Heart left ventricle (tissue), 13 donors: ENCODE results near the gene MKRN2.

ENCODE experiments used
- POLR2A ChIP-seq, 2 donors: fragments of 450-650 bp; IDR thresholded peaks; one replicate each; pipeline ENCODE4 v1.6.1; 2017; ENCODE audit warnings: antibody characterized with exemption in 2 of 2, mild to moderate bottlenecking in 2 of 2, moderate library complexity in 2 of 2
- TF ChIP-seq, protein P1 (sequence below), 12 donors: fragments of 200-600 bp; sonication (generic) in 4 of 12; IDR thresholded peaks; one replicate each; pipeline versions ENCODE4 v1.5.0 to v1.8.0; 2018 to 2022; ENCODE audit warnings: antibody characterized with exemption in 12 of 12, mild to moderate bottlenecking in 5 of 12
- donor health status: ischemic (EF 13 %, LVEDD 7.1; RV severe dilation, severe dysfunction).
- donor health status: DM: no; HTN: yes; CAD: no.
- donor health status: DM: no; HTN: no; CAD: no.
- donor health status: ischemic (EF 25% LVEDD 6.9; RV normal size, moderate dysfunction).
- donor health status: ischemic (EF 25% LVEDD 5.7; RV mildly dilated, moderate dysfunction).
- donor health status: ischemic (EF 35%, LVEDD 5.7; RV mildly dilated, moderate dysfunction).
- donor health status: nonischemic (EF 11% LVEDD 7.7; RV severe dilation, severe dysfunction).
- donor health status: DM: yes; HTN: yes; CAD: no.
- donor health status: PGD.
- donor health status: ischemic (EF 29% LVEDD 5.4; RV normal size, mild dysfunction).
- donor health status: nonischemic (EF 23%, LVEDD 6.1; RV moderate dilation, normal function).

DNA sequence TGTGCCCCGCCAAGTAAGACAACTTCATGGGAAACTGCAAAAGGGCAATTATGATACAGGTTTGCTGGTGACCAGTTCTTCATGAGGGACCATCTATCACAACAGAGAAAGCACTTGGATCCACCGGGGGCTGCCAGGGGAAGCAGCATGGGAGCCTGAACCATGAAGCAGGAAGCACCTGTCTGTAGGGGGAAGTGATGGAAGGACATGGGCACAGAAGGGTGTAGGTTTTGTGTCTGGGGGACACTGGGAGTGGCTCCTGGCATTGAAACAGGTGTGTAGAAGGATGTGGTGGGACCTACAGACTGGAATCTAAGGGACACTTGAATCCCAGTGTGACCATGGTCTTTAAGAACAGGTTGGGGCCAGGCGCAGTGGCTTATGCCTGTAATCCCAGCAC, 22.6 kb downstream of the MKRN2 start:
- TF ChIP-seq, protein P1, sequence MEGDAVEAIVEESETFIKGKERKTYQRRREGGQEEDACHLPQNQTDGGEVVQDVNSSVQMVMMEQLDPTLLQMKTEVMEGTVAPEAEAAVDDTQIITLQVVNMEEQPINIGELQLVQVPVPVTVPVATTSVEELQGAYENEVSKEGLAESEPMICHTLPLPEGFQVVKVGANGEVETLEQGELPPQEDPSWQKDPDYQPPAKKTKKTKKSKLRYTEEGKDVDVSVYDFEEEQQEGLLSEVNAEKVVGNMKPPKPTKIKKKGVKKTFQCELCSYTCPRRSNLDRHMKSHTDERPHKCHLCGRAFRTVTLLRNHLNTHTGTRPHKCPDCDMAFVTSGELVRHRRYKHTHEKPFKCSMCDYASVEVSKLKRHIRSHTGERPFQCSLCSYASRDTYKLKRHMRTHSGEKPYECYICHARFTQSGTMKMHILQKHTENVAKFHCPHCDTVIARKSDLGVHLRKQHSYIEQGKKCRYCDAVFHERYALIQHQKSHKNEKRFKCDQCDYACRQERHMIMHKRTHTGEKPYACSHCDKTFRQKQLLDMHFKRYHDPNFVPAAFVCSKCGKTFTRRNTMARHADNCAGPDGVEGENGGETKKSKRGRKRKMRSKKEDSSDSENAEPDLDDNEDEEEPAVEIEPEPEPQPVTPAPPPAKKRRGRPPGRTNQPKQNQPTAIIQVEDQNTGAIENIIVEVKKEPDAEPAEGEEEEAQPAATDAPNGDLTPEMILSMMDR (IDR thresholded peaks at IDR 0.05) = no peak
- no peak for TF ChIP-seq POLR2A (IDR thresholded peaks at IDR 0.05)
